ENCODE data around the gene BBS9.

The BBS9 gene

DNA sequence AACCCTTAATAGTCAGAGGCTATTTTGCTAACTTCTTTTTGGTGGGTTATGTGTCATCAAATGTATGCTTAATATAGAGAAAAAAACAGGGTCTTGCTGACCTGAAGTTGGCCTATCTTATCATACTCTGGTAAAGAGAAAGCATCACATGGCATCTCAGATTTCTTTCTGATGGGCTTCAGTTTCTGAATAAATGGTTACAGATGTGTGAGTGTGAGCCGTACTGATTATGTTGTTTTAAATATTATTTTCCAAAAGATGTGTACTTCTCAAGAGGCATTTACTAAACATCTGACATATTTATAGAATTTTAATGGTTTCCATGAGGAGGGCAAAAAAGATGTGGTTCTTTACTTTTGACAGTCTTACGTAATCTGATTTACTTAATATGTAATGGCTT, 28.4 kb downstream of the BBS9 start:
- Histone ChIP-seq H3K9ac (ENCODE audit: low read length in 2 of 2) (no peak overlapping the region), H3K36me3 (ENCODE audit: control insufficient read depth in 2 of 2, insufficient read depth in 2 of 2, low read length in 2 of 2) (no peaks in the 10 kb centered on the region), H3K27me3 (ENCODE audit: control insufficient read depth in 1 of 2, insufficient read depth in 2 of 2, low read length in 2 of 2) (no peaks in the 10 kb centered on the region), H3K9me3 (ENCODE audit: control insufficient read depth in 2 of 2, low read length in 2 of 2) (no peaks in the 10 kb centered on the region), H3K4me3 (ENCODE audit: low read length in 2 of 2) (no peak overlapping the region), H3K4me1 (ENCODE audit: control insufficient read depth, insufficient read depth, low read length) (no peaks in the 10 kb centered on the region), H3K27ac (ENCODE audit: low read length) (no peak overlapping the region)

DNA sequence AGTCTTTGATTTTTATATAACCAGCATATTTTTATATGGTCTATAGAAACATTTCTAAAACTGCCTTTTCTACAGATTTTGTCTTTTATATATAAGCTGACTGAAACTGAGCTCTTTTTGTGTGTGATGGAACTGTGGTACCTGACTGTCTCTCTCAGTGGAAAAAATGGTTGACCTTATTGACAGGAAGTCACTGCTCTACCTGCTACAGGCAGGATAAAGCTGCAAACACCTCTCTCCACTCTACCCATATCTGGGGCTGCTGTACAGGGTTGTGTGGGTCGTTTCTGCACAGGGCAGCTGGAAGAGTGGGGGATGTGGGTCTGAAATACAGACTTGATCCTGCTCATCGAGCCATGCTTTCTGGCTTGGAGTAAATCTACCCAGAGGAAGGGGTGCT, 48.5 kb downstream of the BBS9 start:
- H3K36me3 ChIP-seq (ENCODE audit: control insufficient read depth in 2 of 2, insufficient read depth in 2 of 2, low read length in 2 of 2), result peaks cover 3 to 11% of the 10 kb centered on the region in 2 donors
- peaks cover 3 to 4% of the 10 kb centered on the region in 2 donors for H3K9me3 ChIP-seq (ENCODE audit: control insufficient read depth in 2 of 2, low read length in 2 of 2)
- H3K27ac ChIP-seq (ENCODE audit: low read length), result no peak overlapping the region
- H3K27me3 ChIP-seq (ENCODE audit: control insufficient read depth in 1 of 2, insufficient read depth in 2 of 2, low read length in 2 of 2), result no peaks in the 10 kb centered on the region
- H3K4me1 ChIP-seq (ENCODE audit: control insufficient read depth, insufficient read depth, low read length), result no peaks in the 10 kb centered on the region
- H3K9ac ChIP-seq (ENCODE audit: low read length in 2 of 2), result no peak overlapping the region
- H3K4me3 ChIP-seq (ENCODE audit: low read length in 2 of 2), result no peak overlapping the region

DNA sequence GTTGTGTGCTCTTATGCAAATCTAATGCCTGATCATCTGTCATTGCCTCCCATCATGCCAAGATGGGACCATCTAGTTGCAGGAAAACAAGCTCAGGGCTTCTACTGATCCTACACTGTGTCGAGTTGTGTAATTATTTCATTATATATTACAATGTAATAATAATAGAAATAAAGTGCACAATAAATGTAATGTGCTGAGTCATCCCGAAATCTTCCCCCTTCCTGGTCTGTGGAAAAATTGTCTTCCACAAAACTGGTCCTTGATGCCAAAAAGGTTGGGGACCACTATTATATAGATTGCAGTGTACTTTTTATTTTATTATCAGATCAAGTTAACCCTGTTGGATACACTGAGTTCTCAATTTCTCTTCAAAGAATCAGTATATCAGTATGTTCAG, 50.2 kb downstream of the BBS9 start:
- no peaks in the 10 kb centered on the region for H3K9me3 ChIP-seq (ENCODE audit: control insufficient read depth in 2 of 2, low read length in 2 of 2)
- H3K4me1 ChIP-seq (ENCODE audit: control insufficient read depth, insufficient read depth, low read length), result no peaks in the 10 kb centered on the region
- no peak overlapping the region for H3K27ac ChIP-seq (ENCODE audit: low read length)
- H3K36me3 ChIP-seq (ENCODE audit: control insufficient read depth in 2 of 2, insufficient read depth in 2 of 2, low read length in 2 of 2), result peaks cover 3 to 11% of the 10 kb centered on the region in 2 donors
- H3K9ac ChIP-seq (ENCODE audit: low read length in 2 of 2), result no peak overlapping the region
- H3K4me3 ChIP-seq (ENCODE audit: low read length in 2 of 2), result no peak overlapping the region
- no peaks in the 10 kb centered on the region for H3K27me3 ChIP-seq (ENCODE audit: control insufficient read depth in 1 of 2, insufficient read depth in 2 of 2, low read length in 2 of 2)

DNA sequence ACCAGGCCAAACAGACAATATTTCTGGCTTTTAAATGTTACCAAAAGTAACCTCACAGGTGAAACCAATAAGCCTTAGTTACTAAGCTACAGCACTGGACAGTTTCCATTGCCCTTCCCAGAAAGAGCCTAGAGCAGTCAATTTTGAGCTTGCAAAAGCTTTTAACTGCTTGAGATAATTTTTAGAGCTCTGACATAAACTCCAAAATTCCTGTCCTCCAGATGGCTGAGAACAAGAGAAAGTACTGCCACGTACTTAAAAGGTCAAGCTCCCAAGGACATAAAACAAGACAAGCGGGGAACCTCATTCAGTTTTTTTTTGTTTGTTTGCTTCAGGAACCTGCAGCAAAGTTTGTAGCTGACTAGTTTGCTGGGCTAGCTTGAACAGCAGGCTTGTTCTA, 54.1 kb downstream of the BBS9 start:
- Histone ChIP-seq H3K4me3 (ENCODE audit: low read length in 2 of 2) (no peak overlapping the region), H3K9ac (ENCODE audit: low read length in 2 of 2) (no peak overlapping the region), H3K36me3 (ENCODE audit: control insufficient read depth in 2 of 2, insufficient read depth in 2 of 2, low read length in 2 of 2) (peaks cover 3 to 5% of the 10 kb centered on the region in 2 donors), H3K27ac (ENCODE audit: low read length) (peak overlapping the region; percentile 4), H3K9me3 (ENCODE audit: control insufficient read depth in 2 of 2, low read length in 2 of 2) (no peaks in the 10 kb centered on the region), H3K27me3 (ENCODE audit: control insufficient read depth in 1 of 2, insufficient read depth in 2 of 2, low read length in 2 of 2) (no peaks in the 10 kb centered on the region), H3K4me1 (ENCODE audit: control insufficient read depth, insufficient read depth, low read length) (no peaks in the 10 kb centered on the region)

DNA sequence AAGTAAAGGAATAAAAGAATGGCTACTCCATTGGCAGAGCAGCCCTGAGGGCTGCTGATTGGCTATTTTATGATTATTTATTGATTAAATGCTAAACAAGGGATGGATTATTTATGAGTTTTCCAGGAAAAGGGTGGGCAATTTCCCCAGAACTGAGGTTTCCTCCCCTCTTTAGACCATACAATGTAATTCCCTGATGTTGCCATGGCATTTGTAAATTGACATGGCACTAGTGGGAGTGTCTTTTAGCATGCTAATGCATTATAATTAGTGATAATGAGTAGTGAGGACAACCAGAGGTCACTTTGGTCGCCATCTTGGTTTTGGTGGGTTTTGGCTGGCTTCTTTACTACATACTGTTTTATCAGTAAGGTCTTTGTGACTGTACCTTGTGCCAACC, 55.5 kb downstream of the BBS9 start:
- Histone ChIP-seq H3K9ac (ENCODE audit: low read length in 2 of 2) (no peak overlapping the region), H3K4me3 (ENCODE audit: low read length in 2 of 2) (no peak overlapping the region), H3K36me3 (ENCODE audit: control insufficient read depth in 2 of 2, insufficient read depth in 2 of 2, low read length in 2 of 2) (peaks cover 2 to 5% of the 10 kb centered on the region in 2 donors), H3K4me1 (ENCODE audit: control insufficient read depth, insufficient read depth, low read length) (no peaks in the 10 kb centered on the region), H3K9me3 (ENCODE audit: control insufficient read depth in 2 of 2, low read length in 2 of 2) (no peaks in the 10 kb centered on the region), H3K27ac (ENCODE audit: low read length) (no peak overlapping the region), H3K27me3 (ENCODE audit: control insufficient read depth in 1 of 2, insufficient read depth in 2 of 2, low read length in 2 of 2) (no peaks in the 10 kb centered on the region)

DNA sequence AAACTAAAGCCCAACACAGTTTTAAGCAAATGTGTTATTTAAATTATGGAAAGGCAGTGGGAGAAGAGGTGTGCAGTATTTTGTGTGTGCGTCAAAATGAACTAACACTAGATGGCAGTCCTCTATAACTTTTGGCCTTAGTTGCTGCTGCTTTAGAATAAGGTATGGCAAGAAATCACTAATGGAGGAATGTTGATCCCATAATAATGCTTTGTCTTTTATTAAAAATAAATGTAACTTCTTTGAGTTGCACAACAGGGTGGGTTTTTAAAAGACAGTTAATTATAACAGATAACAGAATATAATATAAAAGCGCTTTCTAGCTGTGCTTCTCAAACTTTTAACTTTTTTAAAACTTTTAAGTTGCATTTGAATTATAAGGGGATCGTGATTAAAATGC, 56.4 kb downstream of the BBS9 start:
- Histone ChIP-seq H3K9ac (ENCODE audit: low read length in 2 of 2) (no peak overlapping the region), H3K27me3 (ENCODE audit: control insufficient read depth in 1 of 2, insufficient read depth in 2 of 2, low read length in 2 of 2) (no peaks in the 10 kb centered on the region), H3K4me1 (ENCODE audit: control insufficient read depth, insufficient read depth, low read length) (no peaks in the 10 kb centered on the region), H3K27ac (ENCODE audit: low read length) (no peak overlapping the region), H3K4me3 (ENCODE audit: low read length in 2 of 2) (no peak overlapping the region), H3K36me3 (ENCODE audit: control insufficient read depth in 2 of 2, insufficient read depth in 2 of 2, low read length in 2 of 2) (peaks cover 0 to 3% of the 10 kb centered on the region in 2 donors), H3K9me3 (ENCODE audit: control insufficient read depth in 2 of 2, low read length in 2 of 2) (no peaks in the 10 kb centered on the region)

DNA sequence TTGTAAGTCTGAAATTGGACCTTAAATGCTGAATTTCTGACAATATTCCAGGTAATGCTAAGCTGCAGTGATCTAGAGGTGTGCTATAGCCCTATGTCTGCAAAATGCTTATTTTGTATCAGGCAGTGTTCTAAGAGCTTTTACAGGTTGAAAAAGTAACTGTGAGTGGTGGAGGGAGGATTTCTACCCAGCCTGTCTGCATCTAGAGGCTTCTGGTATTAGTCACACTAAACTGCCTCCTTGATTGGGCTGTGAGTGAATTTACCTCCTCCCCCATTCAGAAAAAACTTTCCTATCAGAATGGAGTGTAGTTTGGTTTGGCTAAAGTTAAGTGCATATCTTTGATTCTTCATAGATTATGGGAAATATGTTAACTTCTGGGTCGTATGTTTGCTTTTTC, 56.8 kb downstream of the BBS9 start:
- H3K36me3 ChIP-seq (ENCODE audit: control insufficient read depth in 2 of 2, insufficient read depth in 2 of 2, low read length in 2 of 2), result no peaks in the 10 kb centered on the region
- no peak overlapping the region for H3K4me3 ChIP-seq (ENCODE audit: low read length in 2 of 2)
- H3K9me3 ChIP-seq (ENCODE audit: control insufficient read depth in 2 of 2, low read length in 2 of 2), result no peaks in the 10 kb centered on the region
- H3K9ac ChIP-seq (ENCODE audit: low read length in 2 of 2), result no peak overlapping the region
- no peak overlapping the region for H3K27ac ChIP-seq (ENCODE audit: low read length)
- H3K27me3 ChIP-seq (ENCODE audit: control insufficient read depth in 1 of 2, insufficient read depth in 2 of 2, low read length in 2 of 2), result no peaks in the 10 kb centered on the region
- H3K4me1 ChIP-seq (ENCODE audit: control insufficient read depth, insufficient read depth, low read length), result no peaks in the 10 kb centered on the region

DNA sequence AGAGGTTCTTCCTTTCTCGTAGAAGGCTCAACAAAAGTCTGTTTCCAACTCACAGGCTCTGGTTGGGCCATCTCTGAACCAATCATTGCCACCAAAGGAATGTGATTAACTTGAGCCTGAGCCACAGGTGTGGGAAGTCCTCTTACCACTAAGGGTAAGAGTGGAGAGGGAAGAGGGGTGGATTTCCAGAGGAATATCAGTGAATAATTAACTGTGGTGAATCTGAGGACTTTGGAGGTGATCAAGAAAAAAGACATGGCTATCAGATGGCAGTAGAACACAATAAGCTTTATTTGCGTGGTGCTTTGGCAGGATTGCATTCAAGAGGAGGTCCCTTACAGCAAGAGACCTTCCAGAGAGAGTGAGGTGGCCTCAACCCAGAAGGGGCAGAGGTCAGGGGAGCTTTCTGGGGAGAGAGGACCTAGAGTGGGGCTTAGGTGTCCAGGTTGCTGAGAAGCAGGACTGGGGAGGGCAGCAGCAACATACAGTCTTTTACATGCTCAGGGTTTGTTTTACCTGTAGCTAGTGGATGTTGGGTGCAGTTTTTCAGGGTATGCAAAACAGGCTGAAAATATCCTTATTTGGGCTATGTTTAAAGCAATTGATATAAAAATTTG, 61.4 kb downstream of the BBS9 start:
- no peaks in the 10 kb centered on the region for H3K4me1 ChIP-seq (ENCODE audit: control insufficient read depth, insufficient read depth, low read length)
- no peaks in the 10 kb centered on the region for H3K9me3 ChIP-seq (ENCODE audit: control insufficient read depth in 2 of 2, low read length in 2 of 2)
- no peak overlapping the region for H3K4me3 ChIP-seq (ENCODE audit: low read length in 2 of 2)
- H3K36me3 ChIP-seq (ENCODE audit: control insufficient read depth in 2 of 2, insufficient read depth in 2 of 2, low read length in 2 of 2), result no peaks in the 10 kb centered on the region
- H3K27ac ChIP-seq (ENCODE audit: low read length), result no peak overlapping the region
- no peak overlapping the region for H3K9ac ChIP-seq (ENCODE audit: low read length in 2 of 2)
- H3K27me3 ChIP-seq (ENCODE audit: control insufficient read depth in 1 of 2, insufficient read depth in 2 of 2, low read length in 2 of 2), result no peaks in the 10 kb centered on the region

DNA sequence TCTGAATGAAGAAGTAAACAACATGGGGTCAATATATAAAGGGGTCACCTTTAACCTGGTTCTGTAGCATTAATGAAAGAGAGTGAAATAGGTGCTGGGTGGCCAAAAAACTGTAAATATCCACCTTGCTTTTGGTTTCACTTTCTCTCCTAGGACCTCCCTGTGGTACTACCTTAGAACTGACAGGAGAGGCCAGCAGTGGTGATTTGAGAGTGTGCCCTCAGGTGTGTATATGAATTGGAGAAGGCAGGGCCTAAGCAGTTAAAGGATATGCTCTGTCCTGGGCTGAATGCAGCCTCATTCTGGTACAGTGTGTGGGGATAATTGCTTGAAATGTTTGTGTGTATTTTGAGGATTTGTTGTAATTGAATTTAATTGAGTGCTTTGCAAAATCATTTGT, 62.0 kb downstream of the BBS9 start:
- no peaks in the 10 kb centered on the region for H3K4me1 ChIP-seq (ENCODE audit: control insufficient read depth, insufficient read depth, low read length)
- no peak overlapping the region for H3K27ac ChIP-seq (ENCODE audit: low read length)
- H3K9me3 ChIP-seq (ENCODE audit: control insufficient read depth in 2 of 2, low read length in 2 of 2), result no peaks in the 10 kb centered on the region
- H3K36me3 ChIP-seq (ENCODE audit: control insufficient read depth in 2 of 2, insufficient read depth in 2 of 2, low read length in 2 of 2), result no peaks in the 10 kb centered on the region
- H3K4me3 ChIP-seq (ENCODE audit: low read length in 2 of 2), result peak overlapping the region; percentile 40 to 44
- H3K9ac ChIP-seq (ENCODE audit: low read length in 2 of 2), result peak overlapping the region in 1 of 2 donors; percentile 30
- no peaks in the 10 kb centered on the region for H3K27me3 ChIP-seq (ENCODE audit: control insufficient read depth in 1 of 2, insufficient read depth in 2 of 2, low read length in 2 of 2)

DNA sequence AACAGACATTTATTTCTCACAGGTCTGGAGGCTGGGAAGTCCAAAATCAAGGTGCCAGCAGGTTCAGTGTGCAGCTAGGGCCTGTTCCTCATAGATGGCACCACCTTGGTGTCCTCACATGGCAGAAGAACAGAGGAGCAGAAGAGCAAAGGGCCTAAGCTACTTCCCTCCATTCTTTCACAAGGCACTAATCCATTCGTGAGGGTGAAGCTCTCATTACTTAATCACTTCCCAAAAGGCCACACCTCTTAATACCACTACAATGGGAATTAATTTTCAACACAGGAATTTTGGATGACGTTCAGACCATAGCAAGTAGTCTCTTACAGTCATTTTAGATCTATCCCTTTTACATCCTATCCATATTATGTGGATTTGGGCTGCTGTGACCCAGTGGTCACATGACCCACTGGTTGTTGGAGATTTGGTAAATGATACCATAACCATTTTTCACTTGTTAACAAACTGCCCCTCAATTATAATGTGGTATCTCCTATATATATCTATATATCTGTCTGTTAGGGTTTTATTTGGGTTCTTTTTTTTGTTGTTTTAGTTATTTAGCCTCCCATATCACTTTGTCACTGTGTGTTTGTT, 63.4 kb downstream of the BBS9 start:
- H3K4me1 ChIP-seq (ENCODE audit: control insufficient read depth, insufficient read depth, low read length), result no peaks in the 10 kb centered on the region
- no peaks in the 10 kb centered on the region for H3K9me3 ChIP-seq (ENCODE audit: control insufficient read depth in 2 of 2, low read length in 2 of 2)
- H3K27ac ChIP-seq (ENCODE audit: low read length), result no peak overlapping the region
- no peak overlapping the region for H3K9ac ChIP-seq (ENCODE audit: low read length in 2 of 2)
- no peaks in the 10 kb centered on the region for H3K27me3 ChIP-seq (ENCODE audit: control insufficient read depth in 1 of 2, insufficient read depth in 2 of 2, low read length in 2 of 2)
- H3K36me3 ChIP-seq (ENCODE audit: control insufficient read depth in 2 of 2, insufficient read depth in 2 of 2, low read length in 2 of 2), result no peaks in the 10 kb centered on the region
- no peak overlapping the region for H3K4me3 ChIP-seq (ENCODE audit: low read length in 2 of 2)

DNA sequence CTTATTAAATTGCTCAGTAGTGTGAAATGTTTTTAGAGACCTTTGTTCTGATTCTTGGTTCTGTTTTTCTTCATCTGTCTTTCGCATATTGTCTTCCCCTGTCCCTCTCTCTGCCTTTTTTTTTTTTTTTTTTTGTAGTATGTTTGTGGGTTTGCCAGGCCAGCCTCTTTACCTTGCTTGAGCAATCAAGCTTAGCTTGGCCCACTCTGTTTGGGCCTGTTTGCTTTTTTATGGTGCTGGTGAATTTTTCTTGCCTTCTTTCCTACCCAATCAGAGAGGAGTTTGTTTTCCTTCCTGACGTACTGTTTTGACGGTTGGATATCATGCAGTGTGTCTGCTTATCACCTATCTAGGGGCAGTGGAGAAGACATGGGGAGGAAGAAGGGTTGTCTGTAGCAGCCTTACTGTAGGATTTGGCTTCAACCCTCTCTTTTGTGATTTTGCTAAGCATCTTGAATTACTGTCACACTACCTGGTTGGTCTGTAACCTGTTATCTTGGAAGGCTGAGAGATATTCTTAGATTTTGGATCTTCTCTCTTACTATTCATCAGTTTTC, 64.0 kb downstream of the BBS9 start:
- Histone ChIP-seq H3K27me3 (ENCODE audit: control insufficient read depth in 1 of 2, insufficient read depth in 2 of 2, low read length in 2 of 2) (no peaks in the 10 kb centered on the region), H3K9ac (ENCODE audit: low read length in 2 of 2) (no peak overlapping the region), H3K4me3 (ENCODE audit: low read length in 2 of 2) (no peak overlapping the region), H3K4me1 (ENCODE audit: control insufficient read depth, insufficient read depth, low read length) (no peaks in the 10 kb centered on the region), H3K36me3 (ENCODE audit: control insufficient read depth in 2 of 2, insufficient read depth in 2 of 2, low read length in 2 of 2) (no peaks in the 10 kb centered on the region), H3K9me3 (ENCODE audit: control insufficient read depth in 2 of 2, low read length in 2 of 2) (no peaks in the 10 kb centered on the region), H3K27ac (ENCODE audit: low read length) (no peak overlapping the region)

Data from stomach smooth muscle (tissue), 2 donors.